Measurements from ENCODE around the gene ASB1. TPM values are rescaled to one million over a fixed set of nuclear protein-coding genes. Genes with fewer than 3 reads are reported as not detected.

ASB1 gene
- total and polyA plus RNA-seq, 9 of the 15 experiments (the other 6 are each of a cell fraction or from before 2014, with no cell fraction given): 6.3 to 37.7 (median 23.9) TPM

DNA sequence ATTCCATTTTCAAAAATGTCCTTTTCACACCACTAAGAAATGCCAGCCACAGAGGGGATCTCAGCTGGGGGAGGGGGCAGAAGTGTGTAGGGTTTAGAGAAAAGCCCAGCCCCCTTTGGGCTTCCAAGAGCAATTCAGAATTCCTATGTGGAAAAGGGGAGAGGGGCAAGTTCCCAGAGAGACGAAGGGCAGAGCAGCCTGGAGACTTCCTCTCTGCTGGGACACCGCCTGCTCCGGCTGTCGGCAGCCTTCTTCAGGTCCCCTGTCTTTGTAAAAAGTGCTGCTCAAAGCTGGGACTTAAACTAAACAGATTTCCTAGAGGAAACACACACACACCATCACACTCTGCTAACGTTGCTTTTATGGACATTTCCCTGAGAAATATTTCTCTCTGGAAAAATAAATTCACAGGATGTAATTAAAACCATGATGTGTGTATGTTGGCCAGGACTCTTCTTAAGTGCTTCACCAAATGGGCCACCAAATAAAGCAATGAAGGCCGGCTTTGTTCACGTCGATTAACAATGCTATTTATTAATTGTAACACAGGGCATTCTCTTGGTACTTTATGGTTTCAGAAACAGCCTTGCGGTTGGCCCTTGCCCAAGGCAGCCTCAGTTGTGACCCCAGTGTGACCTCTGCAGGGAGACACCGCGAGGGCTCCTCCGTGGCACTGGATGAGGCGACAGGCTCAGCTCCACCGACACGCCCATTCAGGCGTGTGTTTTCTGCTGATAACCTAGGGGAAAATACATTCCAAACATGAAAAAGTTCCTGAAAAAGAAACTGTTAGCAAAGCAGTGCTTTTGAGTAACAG lies 5.6 kb upstream of the ASB1 start (continued):
- TF ChIP-seq HMGN3 (IDR thresholded peaks at IDR 0.05; ENCODE audit: borderline replicate concordance, extremely low read depth, insufficient read length, low read depth, low read length): peak; percentile 90
- TF ChIP-seq, protein P1, sequence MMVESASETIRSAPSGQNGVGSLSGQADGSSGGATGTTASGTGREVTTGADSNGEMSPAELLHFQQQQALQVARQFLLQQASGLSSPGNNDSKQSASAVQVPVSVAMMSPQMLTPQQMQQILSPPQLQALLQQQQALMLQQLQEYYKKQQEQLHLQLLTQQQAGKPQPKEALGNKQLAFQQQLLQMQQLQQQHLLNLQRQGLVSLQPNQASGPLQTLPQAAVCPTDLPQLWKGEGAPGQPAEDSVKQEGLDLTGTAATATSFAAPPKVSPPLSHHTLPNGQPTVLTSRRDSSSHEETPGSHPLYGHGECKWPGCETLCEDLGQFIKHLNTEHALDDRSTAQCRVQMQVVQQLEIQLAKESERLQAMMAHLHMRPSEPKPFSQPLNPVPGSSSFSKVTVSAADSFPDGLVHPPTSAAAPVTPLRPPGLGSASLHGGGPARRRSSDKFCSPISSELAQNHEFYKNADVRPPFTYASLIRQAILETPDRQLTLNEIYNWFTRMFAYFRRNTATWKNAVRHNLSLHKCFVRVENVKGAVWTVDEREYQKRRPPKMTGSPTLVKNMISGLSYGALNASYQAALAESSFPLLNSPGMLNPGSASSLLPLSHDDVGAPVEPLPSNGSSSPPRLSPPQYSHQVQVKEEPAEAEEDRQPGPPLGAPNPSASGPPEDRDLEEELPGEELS (CRISPR knock-in tag; IDR thresholded peaks at IDR 0.05; ENCODE audit: borderline replicate concordance): no peak
- TF ChIP-seq SREBF2 (CRISPR knock-in tag; IDR thresholded peaks at IDR 0.05): no peak
- TF ChIP-seq FOSL1 (tag; conservative IDR thresholded peaks at IDR 0.05): peak; percentile 18; the same call in 1 of the 2 replicates
- TF ChIP-seq, protein P2, sequence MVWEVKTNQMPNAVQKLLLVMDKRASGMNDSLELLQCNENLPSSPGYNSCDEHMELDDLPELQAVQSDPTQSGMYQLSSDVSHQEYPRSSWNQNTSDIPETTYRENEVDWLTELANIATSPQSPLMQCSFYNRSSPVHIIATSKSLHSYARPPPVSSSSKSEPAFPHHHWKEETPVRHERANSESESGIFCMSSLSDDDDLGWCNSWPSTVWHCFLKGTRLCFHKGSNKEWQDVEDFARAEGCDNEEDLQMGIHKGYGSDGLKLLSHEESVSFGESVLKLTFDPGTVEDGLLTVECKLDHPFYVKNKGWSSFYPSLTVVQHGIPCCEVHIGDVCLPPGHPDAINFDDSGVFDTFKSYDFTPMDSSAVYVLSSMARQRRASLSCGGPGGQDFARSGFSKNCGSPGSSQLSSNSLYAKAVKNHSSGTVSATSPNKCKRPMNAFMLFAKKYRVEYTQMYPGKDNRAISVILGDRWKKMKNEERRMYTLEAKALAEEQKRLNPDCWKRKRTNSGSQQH (CRISPR knock-in tag; IDR thresholded peaks at IDR 0.05): no peak
- no peak for TF ChIP-seq ZNF780A (CRISPR knock-in tag; IDR thresholded peaks at IDR 0.05)
- TF ChIP-seq BACH1 (tag; IDR thresholded peaks at IDR 0.05): no peak
- no peak for TF ChIP-seq ZNF511 (CRISPR knock-in tag; IDR thresholded peaks at IDR 0.05)
- TF ChIP-seq, protein P3, sequence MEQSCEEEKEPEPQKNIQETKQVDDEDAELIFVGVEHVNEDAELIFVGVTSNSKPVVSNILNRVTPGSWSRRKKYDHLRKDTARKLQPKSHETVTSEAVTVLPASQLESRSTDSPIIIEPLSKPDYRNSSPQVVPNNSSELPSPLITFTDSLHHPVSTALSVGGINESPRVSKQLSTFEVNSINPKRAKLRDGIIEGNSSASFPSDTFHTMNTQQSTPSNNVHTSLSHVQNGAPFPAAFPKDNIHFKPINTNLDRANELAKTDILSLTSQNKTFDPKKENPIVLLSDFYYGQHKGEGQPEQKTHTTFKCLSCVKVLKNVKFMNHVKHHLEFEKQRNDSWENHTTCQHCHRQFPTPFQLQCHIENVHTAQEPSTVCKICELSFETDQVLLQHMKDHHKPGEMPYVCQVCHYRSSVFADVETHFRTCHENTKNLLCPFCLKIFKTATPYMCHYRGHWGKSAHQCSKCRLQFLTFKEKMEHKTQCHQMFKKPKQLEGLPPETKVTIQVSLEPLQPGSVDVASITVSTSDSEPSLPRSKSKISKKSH (CRISPR knock-in tag; IDR thresholded peaks at IDR 0.05): no peak
- TF ChIP-seq, protein P4, sequence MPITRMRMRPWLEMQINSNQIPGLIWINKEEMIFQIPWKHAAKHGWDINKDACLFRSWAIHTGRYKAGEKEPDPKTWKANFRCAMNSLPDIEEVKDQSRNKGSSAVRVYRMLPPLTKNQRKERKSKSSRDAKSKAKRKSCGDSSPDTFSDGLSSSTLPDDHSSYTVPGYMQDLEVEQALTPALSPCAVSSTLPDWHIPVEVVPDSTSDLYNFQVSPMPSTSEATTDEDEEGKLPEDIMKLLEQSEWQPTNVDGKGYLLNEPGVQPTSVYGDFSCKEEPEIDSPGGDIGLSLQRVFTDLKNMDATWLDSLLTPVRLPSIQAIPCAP (CRISPR knock-in tag; IDR thresholded peaks at IDR 0.05; ENCODE audit: borderline replicate concordance): no peak
- TF ChIP-seq FIP1L1 (IDR thresholded peaks at IDR 0.05; ENCODE audit: low read depth, low read length, poor library complexity, severe bottlenecking): no peak
- TF ChIP-seq TCF7 (IDR thresholded peaks at IDR 0.05; ENCODE audit: borderline replicate concordance): no peak
- TF ChIP-seq TAF15 (IDR thresholded peaks at IDR 0.05; ENCODE audit: low read depth, low read length): no peak
- TF ChIP-seq CCNT2 (IDR thresholded peaks at IDR 0.05; ENCODE audit: borderline replicate concordance, extremely low read depth, insufficient read length, low read depth, low read length): peak; percentile 84
- TF ChIP-seq ETS2 (tag; IDR thresholded peaks at IDR 0.05; ENCODE audit: borderline replicate concordance, poor library complexity, severe bottlenecking): no peak
- no peak for TF ChIP-seq ELF1 (tag; IDR thresholded peaks at IDR 0.05)
- TF ChIP-seq SMAD4 (CRISPR knock-in tag; conservative IDR thresholded peaks at IDR 0.05): no peak; the same call in 1 of the 2 replicates
- no peak for TF ChIP-seq TOE1 (IDR thresholded peaks at IDR 0.05; ENCODE audit: borderline replicate concordance)
- no peak for TF ChIP-seq TOE1 (CRISPR knock-in tag; IDR thresholded peaks at IDR 0.05; ENCODE audit: borderline replicate concordance, low read depth)
- no peak for TF ChIP-seq ZNF778 (CRISPR knock-in tag; IDR thresholded peaks at IDR 0.05)
